ENCODE measurements around the gene RALGAPA2.

The RALGAPA2 gene

GRCh38 chr20:20439602-20440190, 272.7 kb downstream of the RALGAPA2 start:
- TF ChIP-seq HDGF (IDR thresholded peaks at IDR 0.05; ENCODE audit: borderline replicate concordance) (no peak), ZNF384 (IDR thresholded peaks at IDR 0.05) (no peak), PKNOX1 (IDR thresholded peaks at IDR 0.05) (no peak), L3MBTL2 (conservative IDR thresholded peaks at IDR 0.05) (no peak), ELF4 (IDR thresholded peaks at IDR 0.05) (no peak)
- CTCF ChIA-PET: no interaction called here
- POLR2A ChIA-PET: no interaction called here
- no peak for DNase-seq (ENCODE audit: extremely low spot score)

- ChIA-PET POLR2A (no interaction called here), CTCF (no interaction called here)
Measured at GRCh38 chr20:20437314-20437713, 275.1 kb downstream of the RALGAPA2 start.

GRCh38 chr20:20436689-20437088, 275.8 kb downstream of the RALGAPA2 start:
- DNase-seq (ENCODE audit: extremely low spot score): no peak
- POLR2A ChIA-PET: no interaction called here
- no peak for TF ChIP-seq LEF1 (IDR thresholded peaks at IDR 0.05; ENCODE audit: borderline replicate concordance)
- TF ChIP-seq NFRKB (IDR thresholded peaks at IDR 0.05): no peak
- no peak for TF ChIP-seq SUZ12 (IDR thresholded peaks at IDR 0.05)
- TF ChIP-seq HDGF (IDR thresholded peaks at IDR 0.05; ENCODE audit: borderline replicate concordance): no peak
- TF ChIP-seq FOXK2 (IDR thresholded peaks at IDR 0.05): no peak
- no peak for TF ChIP-seq CTBP1 (IDR thresholded peaks at IDR 0.05; ENCODE audit: borderline replicate concordance)
- no peak for TF ChIP-seq FOXM1 (IDR thresholded peaks at IDR 0.05; ENCODE audit: borderline replicate concordance)
- TF ChIP-seq ZNF384 (IDR thresholded peaks at IDR 0.05): no peak
- TF ChIP-seq FOXA1 (IDR thresholded peaks at IDR 0.05): no peak
- no peak for TF ChIP-seq TARDBP (IDR thresholded peaks at IDR 0.05)
- no peak for TF ChIP-seq ELF4 (IDR thresholded peaks at IDR 0.05)
- no peak for TF ChIP-seq BHLHE40 (IDR thresholded peaks at IDR 0.05; ENCODE audit: borderline replicate concordance)
- TF ChIP-seq PKNOX1 (IDR thresholded peaks at IDR 0.05): no peak
- TF ChIP-seq ARNT (IDR thresholded peaks at IDR 0.05): no peak
- no peak for TF ChIP-seq SP1 (IDR thresholded peaks at IDR 0.05)
- no peak for TF ChIP-seq L3MBTL2 (conservative IDR thresholded peaks at IDR 0.05)
- CTCF ChIA-PET: no interaction called here

More at GRCh38 chr20:20437314-20437713, 275.1 kb downstream of the RALGAPA2 start:
- TF ChIP-seq SP1 (IDR thresholded peaks at IDR 0.05): no peak
- no peak for TF ChIP-seq ELF4 (IDR thresholded peaks at IDR 0.05)
- no peak for TF ChIP-seq SUZ12 (IDR thresholded peaks at IDR 0.05)
- no peak for TF ChIP-seq BHLHE40 (IDR thresholded peaks at IDR 0.05; ENCODE audit: borderline replicate concordance)
- no peak for TF ChIP-seq L3MBTL2 (conservative IDR thresholded peaks at IDR 0.05)
- TF ChIP-seq CTBP1 (IDR thresholded peaks at IDR 0.05; ENCODE audit: borderline replicate concordance): no peak
- no peak for TF ChIP-seq FOXK2 (IDR thresholded peaks at IDR 0.05)
- TF ChIP-seq ZNF384 (IDR thresholded peaks at IDR 0.05): no peak
- TF ChIP-seq ARNT (IDR thresholded peaks at IDR 0.05): no peak
- no peak for TF ChIP-seq TARDBP (IDR thresholded peaks at IDR 0.05)
- TF ChIP-seq FOXA1 (IDR thresholded peaks at IDR 0.05): no peak
- no peak for TF ChIP-seq HDGF (IDR thresholded peaks at IDR 0.05; ENCODE audit: borderline replicate concordance)
- no peak for TF ChIP-seq PKNOX1 (IDR thresholded peaks at IDR 0.05)
- DNase-seq (ENCODE audit: extremely low spot score): no peak

GRCh38 chr20:20435453-20435852, 277.0 kb downstream of the RALGAPA2 start:
- no peak for DNase-seq (ENCODE audit: extremely low spot score)
- ChIA-PET POLR2A (no interaction called here), CTCF (no interaction called here)
- TF ChIP-seq PKNOX1 (IDR thresholded peaks at IDR 0.05): no peak
- TF ChIP-seq FOXM1 (IDR thresholded peaks at IDR 0.05; ENCODE audit: borderline replicate concordance): no peak
- no peak for TF ChIP-seq TARDBP (IDR thresholded peaks at IDR 0.05)
- no peak for TF ChIP-seq SUZ12 (IDR thresholded peaks at IDR 0.05)
- no peak for TF ChIP-seq NFRKB (IDR thresholded peaks at IDR 0.05)
- TF ChIP-seq FOXK2 (IDR thresholded peaks at IDR 0.05): no peak
- TF ChIP-seq ZNF384 (IDR thresholded peaks at IDR 0.05): no peak

- DNase-seq (ENCODE audit: extremely low spot score): no peak
- TF ChIP-seq FOXK2 (IDR thresholded peaks at IDR 0.05) (no peak), SP1 (IDR thresholded peaks at IDR 0.05) (no peak), ARNT (IDR thresholded peaks at IDR 0.05) (no peak), SUZ12 (IDR thresholded peaks at IDR 0.05) (no peak), FOXM1 (IDR thresholded peaks at IDR 0.05; ENCODE audit: borderline replicate concordance) (no peak)
- POLR2A ChIA-PET: no interaction called here
- CTCF ChIA-PET: no interaction called here
Measured at GRCh38 chr20:20432618-20433286, 279.7 kb downstream of the RALGAPA2 start.

GRCh38 chr20:20430066-20430465, 282.4 kb downstream of the RALGAPA2 start:
- TF ChIP-seq FOXK2 (IDR thresholded peaks at IDR 0.05) (no peak), FOXM1 (IDR thresholded peaks at IDR 0.05; ENCODE audit: borderline replicate concordance) (no peak), HDGF (IDR thresholded peaks at IDR 0.05; ENCODE audit: borderline replicate concordance) (no peak), CTBP1 (IDR thresholded peaks at IDR 0.05; ENCODE audit: borderline replicate concordance) (no peak), PKNOX1 (IDR thresholded peaks at IDR 0.05) (no peak), NFRKB (IDR thresholded peaks at IDR 0.05) (no peak), SP1 (IDR thresholded peaks at IDR 0.05) (no peak), ZNF384 (IDR thresholded peaks at IDR 0.05) (no peak), SUZ12 (IDR thresholded peaks at IDR 0.05) (no peak), TARDBP (IDR thresholded peaks at IDR 0.05) (no peak), ARNT (IDR thresholded peaks at IDR 0.05) (no peak), FOXA1 (IDR thresholded peaks at IDR 0.05) (no peak), ELF4 (IDR thresholded peaks at IDR 0.05) (no peak), LEF1 (IDR thresholded peaks at IDR 0.05; ENCODE audit: borderline replicate concordance) (no peak), L3MBTL2 (conservative IDR thresholded peaks at IDR 0.05) (no peak)
- no peak for DNase-seq (ENCODE audit: extremely low spot score)
- POLR2A ChIA-PET: no interaction called here
- CTCF ChIA-PET: no interaction called here
